Heart left ventricle (tissue), 13 donors: ENCODE measurements around the gene CC2D1A.

Experiments used
- CTCF ChIP-seq, 12 donors: fragments of 200-600 bp; sonication (generic) in 4 of 12; IDR thresholded peaks; one replicate each; pipeline versions ENCODE4 v1.5.0 to v1.8.0; 2018 to 2022; ENCODE audit warnings: antibody characterized with exemption in 12 of 12, mild to moderate bottlenecking in 5 of 12
- POLR2A ChIP-seq, 2 donors: fragments of 450-650 bp; IDR thresholded peaks; one replicate each; pipeline ENCODE4 v1.6.1; 2017; ENCODE audit warnings: antibody characterized with exemption in 2 of 2, mild to moderate bottlenecking in 2 of 2, moderate library complexity in 2 of 2
- donor health status: ischemic (EF 13 %, LVEDD 7.1; RV severe dilation, severe dysfunction).
- donor health status: DM: no; HTN: yes; CAD: no.
- donor health status: DM: no; HTN: no; CAD: no.
- donor health status: ischemic (EF 25% LVEDD 6.9; RV normal size, moderate dysfunction).
- donor health status: ischemic (EF 25% LVEDD 5.7; RV mildly dilated, moderate dysfunction).
- donor health status: ischemic (EF 35%, LVEDD 5.7; RV mildly dilated, moderate dysfunction).
- donor health status: nonischemic (EF 11% LVEDD 7.7; RV severe dilation, severe dysfunction).
- donor health status: DM: yes; HTN: yes; CAD: no.
- donor health status: PGD.
- donor health status: ischemic (EF 29% LVEDD 5.4; RV normal size, mild dysfunction).
- donor health status: nonischemic (EF 23%, LVEDD 6.1; RV moderate dilation, normal function).

DNA sequence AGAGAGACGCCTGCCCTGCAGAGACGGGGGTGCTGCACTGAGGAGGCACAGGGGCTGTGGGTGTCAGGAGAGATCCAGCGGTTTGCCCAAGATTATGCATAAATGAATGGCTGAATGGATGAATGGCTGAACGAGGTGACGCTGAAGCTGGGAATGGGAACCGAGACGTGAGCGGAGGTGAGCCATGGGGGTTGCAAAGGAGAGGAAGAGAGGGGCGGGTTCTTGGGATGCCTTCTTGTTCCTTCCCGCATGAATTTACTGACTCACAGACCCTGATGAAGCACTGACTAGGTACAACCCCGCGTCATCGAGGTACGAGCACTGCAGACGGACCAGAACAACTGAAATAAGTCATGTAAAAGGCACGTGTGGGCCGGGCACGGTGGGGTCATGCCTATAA lies 63.0 kb downstream of the CC2D1A start:
- no peak for TF ChIP-seq CTCF (IDR thresholded peaks at IDR 0.05)
- TF ChIP-seq POLR2A (IDR thresholded peaks at IDR 0.05): no peak
